CD8-positive, alpha-beta memory T cell (primary cell): ENCODE data around the gene ZNF536. TPM values are rescaled to one million over a fixed set of nuclear protein-coding genes. Genes with fewer than 3 reads are reported as not detected.

Source experiments
- CTCF ChIA-PET: fragments of 350-600 bp; sonication (Branson Sonifier 250); formaldehyde crosslinking; loops from one replicate; lab custom pipeline; 2021; ENCODE audit warnings: antibody characterized with exemption; lab: Charles Lee
- POLR2A ChIA-PET: fragments of 350-600 bp; sonication (Branson Sonifier 250); formaldehyde crosslinking; loops from one replicate; lab custom pipeline; 2021; ENCODE audit warnings: antibody characterized with exemption; lab: Charles Lee
- DNase-seq, 5 donors: peaks; one replicate each; pipeline versions ENCODE4 v3.0.0 to v3.0.0-alpha.2; 2020 to 2022; ENCODE audit warnings: mixed read lengths in 1 of 5
- H3K27ac ChIP-seq: one replicate; pipeline ENCODE4 v1.7.0; 2013; ENCODE audit warnings: low read depth, mild to moderate bottlenecking, low read length, moderate library complexity
- H3K27me3 ChIP-seq: 2 replicates; pipeline ENCODE4 v1.7.0; 2013; ENCODE audit warnings: low read length, mild to moderate bottlenecking; ENCODE audit not compliant: insufficient read depth, poor library complexity, severe bottlenecking
- H3K36me3 ChIP-seq: 2 replicates; pipeline ENCODE4 v1.7.0; 2013; ENCODE audit warnings: mild to moderate bottlenecking, low read length, moderate library complexity; ENCODE audit not compliant: insufficient read depth
- H3K4me1 ChIP-seq: 2 replicates; pipeline ENCODE4 v1.7.0; 2013; ENCODE audit warnings: mild to moderate bottlenecking, low read length, moderate library complexity; ENCODE audit not compliant: insufficient read depth
- H3K4me3 ChIP-seq: 2 replicates; pipeline ENCODE4 v1.7.0; 2013; ENCODE audit warnings: mild to moderate bottlenecking, low read length
- H3K9me3 ChIP-seq: 2 replicates; pipeline ENCODE4 v1.7.0; 2013; ENCODE audit warnings: mild to moderate bottlenecking, low read length
- H3K27ac Mint-ChIP-seq, 8 donors: one replicate each; pipeline ENCODE4 v1.8.0; 2020 to 2021; ENCODE audit warnings: mixed read lengths in 8 of 8, mild to moderate bottlenecking in 6 of 8, inconsistent platforms in 3 of 8, moderate library complexity in 3 of 8
- H3K27me3 Mint-ChIP-seq, 2 donors: one replicate each; pipeline ENCODE4 v1.8.0; 2020 to 2021; ENCODE audit warnings: mixed read lengths in 2 of 2, mild to moderate bottlenecking in 1 of 2, moderate library complexity in 1 of 2
- H3K36me3 Mint-ChIP-seq, 3 donors: one replicate each; pipeline ENCODE4 v1.8.0; 2020 to 2021; ENCODE audit warnings: mixed read lengths in 3 of 3, inconsistent platforms in 1 of 3, mild to moderate bottlenecking in 1 of 3
- H3K4me1 Mint-ChIP-seq, 3 donors: one replicate each; pipeline ENCODE4 v1.8.0; 2020 to 2021; ENCODE audit warnings: mixed read lengths in 3 of 3, inconsistent platforms in 1 of 3, mild to moderate bottlenecking in 1 of 3
- H3K4me3 Mint-ChIP-seq, 7 donors: one replicate each; pipeline ENCODE4 v1.8.0; 2020 to 2021; ENCODE audit warnings: mixed read lengths in 7 of 7, mild to moderate bottlenecking in 6 of 7, moderate library complexity in 4 of 7, inconsistent platforms in 2 of 7
- H3K9me3 Mint-ChIP-seq, 5 donors: one replicate each; pipeline ENCODE4 v1.8.0; 2020 to 2022; ENCODE audit warnings: mixed read lengths in 5 of 5, mild to moderate bottlenecking in 3 of 5, moderate library complexity in 2 of 5, inconsistent platforms in 1 of 5
- polyA plus RNA-seq: library from polyadenylated mRNA; unstranded; fragments of 300-500 nt; fragmentation: Illumina TruSeq; gene quantifications from one replicate; pipeline ENCODE4 v1.2.3, GENCODE V29; 2021
- total RNA-seq, 2 experiments: library from RNA; stranded (reverse); gene quantifications; one replicate each; pipeline ENCODE4 v1.2.3, GENCODE V29; 2021

Gene ZNF536
- total and polyA plus RNA-seq, 3 experiments from 2014 or later, result not detected

GRCh38 chr19:30402436-30403202 lies 30.4 kb downstream of the ZNF536 start:
- POLR2A ChIA-PET, result no interaction called here
- CTCF ChIA-PET, result no interaction called here

GRCh38 chr19:30403203-30403985 lies 31.2 kb downstream of the ZNF536 start:
- H3K4me1 ChIP-seq, result no peaks in the 10 kb centered on the region
- Mint-ChIP-seq H3K27me3 (peaks cover 1 to 4% of the 10 kb centered on the region in 2 donors), H3K4me3 (no peak overlapping the region), H3K27ac (no peak overlapping the region), H3K4me1 (no peaks in the 10 kb centered on the region), H3K9me3 (peaks cover 0 to 5% (median 0%) of the 10 kb centered on the region in 5 donors), H3K36me3 (no peaks in the 10 kb centered on the region)
- H3K4me3 ChIP-seq, result no peak overlapping the region
- H3K9me3 ChIP-seq, result no peaks in the 10 kb centered on the region
- CTCF ChIA-PET, result no interaction called here
- no peak overlapping the region for H3K27ac ChIP-seq
- H3K36me3 ChIP-seq, result no peaks in the 10 kb centered on the region
- DNase-seq, result no peak
- no peaks in the 10 kb centered on the region for H3K27me3 ChIP-seq
- POLR2A ChIA-PET, result no interaction called here

More at GRCh38 chr19:30402436-30403202, 30.4 kb downstream of the ZNF536 start:
- no peaks in the 10 kb centered on the region for H3K4me1 ChIP-seq
- no peaks in the 10 kb centered on the region for H3K36me3 Mint-ChIP-seq
- no peaks in the 10 kb centered on the region for H3K27me3 ChIP-seq
- peaks cover 1 to 4% of the 10 kb centered on the region in 2 donors for H3K27me3 Mint-ChIP-seq
- no peak overlapping the region for H3K4me3 Mint-ChIP-seq
- no peak overlapping the region for H3K27ac ChIP-seq
- H3K4me1 Mint-ChIP-seq, result no peaks in the 10 kb centered on the region
- DNase-seq, result no peak
- no peaks in the 10 kb centered on the region for H3K36me3 ChIP-seq
- no peaks in the 10 kb centered on the region for H3K9me3 ChIP-seq
- H3K27ac Mint-ChIP-seq, result no peak overlapping the region
- peaks cover 0 to 7% (median 0%) of the 10 kb centered on the region in 5 donors for H3K9me3 Mint-ChIP-seq
- no peak overlapping the region for H3K4me3 ChIP-seq

GRCh38 chr19:30406220-30407067 lies 34.3 kb downstream of the ZNF536 start:
- CTCF ChIA-PET, result no interaction called here
- POLR2A ChIA-PET, result no interaction called here
- H3K27ac Mint-ChIP-seq, result no peak overlapping the region
- H3K36me3 Mint-ChIP-seq, result no peaks in the 10 kb centered on the region
- H3K27me3 Mint-ChIP-seq, result peaks cover 1 to 4% of the 10 kb centered on the region in 2 donors
- H3K4me1 Mint-ChIP-seq, result no peaks in the 10 kb centered on the region
- Histone ChIP-seq H3K36me3 (no peaks in the 10 kb centered on the region), H3K9me3 (no peaks in the 10 kb centered on the region), H3K27me3 (no peaks in the 10 kb centered on the region), H3K4me3 (no peak overlapping the region), H3K27ac (no peak overlapping the region), H3K4me1 (no peaks in the 10 kb centered on the region)
- no peak overlapping the region for H3K4me3 Mint-ChIP-seq
- DNase-seq, result no peak
- peaks cover 0 to 4% (median 0%) of the 10 kb centered on the region in 5 donors for H3K9me3 Mint-ChIP-seq

GRCh38 chr19:30407068-30407709 lies 35.0 kb downstream of the ZNF536 start:
- peaks cover 0 to 4% (median 0%) of the 10 kb centered on the region in 5 donors for H3K9me3 Mint-ChIP-seq
- H3K27me3 ChIP-seq, result no peaks in the 10 kb centered on the region
- no peaks in the 10 kb centered on the region for H3K4me1 ChIP-seq
- peaks cover 1 to 4% of the 10 kb centered on the region in 2 donors for H3K27me3 Mint-ChIP-seq
- DNase-seq, result no peak
- no peak overlapping the region for H3K4me3 Mint-ChIP-seq
- H3K9me3 ChIP-seq, result no peaks in the 10 kb centered on the region
- H3K27ac Mint-ChIP-seq, result no peak overlapping the region
- ChIA-PET POLR2A (no interaction called here), CTCF (no interaction called here)
- no peaks in the 10 kb centered on the region for H3K4me1 Mint-ChIP-seq
- no peak overlapping the region for H3K4me3 ChIP-seq
- no peaks in the 10 kb centered on the region for H3K36me3 ChIP-seq
- no peak overlapping the region for H3K27ac ChIP-seq
- H3K36me3 Mint-ChIP-seq, result no peaks in the 10 kb centered on the region

- Mint-ChIP-seq H3K27ac (no peak overlapping the region), H3K36me3 (no peaks in the 10 kb centered on the region), H3K27me3 (peaks cover 0 to 4% of the 10 kb centered on the region in 2 donors), H3K9me3 (peaks cover 0 to 4% (median 0%) of the 10 kb centered on the region in 5 donors), H3K4me3 (no peak overlapping the region), H3K4me1 (no peaks in the 10 kb centered on the region)
- Histone ChIP-seq H3K9me3 (no peaks in the 10 kb centered on the region), H3K27me3 (no peaks in the 10 kb centered on the region), H3K27ac (no peak overlapping the region), H3K36me3 (no peaks in the 10 kb centered on the region), H3K4me1 (no peaks in the 10 kb centered on the region), H3K4me3 (no peak overlapping the region)
- POLR2A ChIA-PET, result no interaction called here
- DNase-seq, result no peak
- CTCF ChIA-PET, result no interaction called here
Measured at GRCh38 chr19:30408734-30409301, 36.6 kb downstream of the ZNF536 start.

GRCh38 chr19:30411714-30412113 lies 39.5 kb downstream of the ZNF536 start:
- Histone ChIP-seq H3K4me1 (no peaks in the 10 kb centered on the region), H3K36me3 (no peaks in the 10 kb centered on the region), H3K27me3 (no peaks in the 10 kb centered on the region), H3K9me3 (no peaks in the 10 kb centered on the region), H3K4me3 (no peak overlapping the region), H3K27ac (no peak overlapping the region)
- DNase-seq, result no peak
- peaks cover 0 to 5% (median 3%) of the 10 kb centered on the region in 5 donors for H3K9me3 Mint-ChIP-seq
- no peak overlapping the region for H3K4me3 Mint-ChIP-seq
- ChIA-PET CTCF (no interaction called here), POLR2A (no interaction called here)
- no peak overlapping the region for H3K27ac Mint-ChIP-seq
- no peaks in the 10 kb centered on the region for H3K4me1 Mint-ChIP-seq
- H3K27me3 Mint-ChIP-seq, result peaks cover 0 to 5% of the 10 kb centered on the region in 2 donors
- H3K36me3 Mint-ChIP-seq, result no peaks in the 10 kb centered on the region

- no peaks in the 10 kb centered on the region for H3K36me3 ChIP-seq
- Mint-ChIP-seq H3K4me3 (no peak overlapping the region), H3K36me3 (no peaks in the 10 kb centered on the region), H3K27me3 (peaks cover 0 to 5% of the 10 kb centered on the region in 2 donors), H3K27ac (no peak overlapping the region), H3K4me1 (no peaks in the 10 kb centered on the region), H3K9me3 (peaks cover 0 to 7% (median 2%) of the 10 kb centered on the region in 5 donors)
- no peaks in the 10 kb centered on the region for H3K4me1 ChIP-seq
- ChIA-PET POLR2A (no interaction called here), CTCF (no interaction called here)
- H3K4me3 ChIP-seq, result no peak overlapping the region
- H3K27me3 ChIP-seq, result no peaks in the 10 kb centered on the region
- H3K9me3 ChIP-seq, result no peaks in the 10 kb centered on the region
- H3K27ac ChIP-seq, result no peak overlapping the region
- DNase-seq, result no peak
Measured at GRCh38 chr19:30416375-30416774, 44.2 kb downstream of the ZNF536 start.
